Nephron progenitor cell (in vitro differentiated cells): Measurements from ENCODE around the gene DIS3L2.
"Not testable (repeated sequence)": the region's sequence is repeated elsewhere in the genome, so short reads cannot be mapped to it uniquely, and the experiment has no call there.

Source experiments
- DNase-seq: peaks from one replicate; pipeline ENCODE4 v3.0.0; 2021
- H3K27ac Mint-ChIP-seq: 2 replicates; pipeline ENCODE4 v1.8.0; 2021; ENCODE audit warnings: mild to moderate bottlenecking, moderate library complexity, mixed read lengths
- H3K27me3 Mint-ChIP-seq: 2 replicates; pipeline ENCODE4 v1.8.0; 2021; ENCODE audit warnings: mild to moderate bottlenecking, low read depth, mixed read lengths; ENCODE audit not compliant: poor library complexity
- H3K36me3 Mint-ChIP-seq: 2 replicates; pipeline ENCODE4 v1.8.0; 2021; ENCODE audit warnings: low read depth, mixed read lengths
- H3K4me1 Mint-ChIP-seq: 2 replicates; pipeline ENCODE4 v1.8.0; 2021; ENCODE audit warnings: mixed read lengths
- H3K4me3 Mint-ChIP-seq: 2 replicates; pipeline ENCODE4 v1.8.0; 2021; ENCODE audit warnings: mild to moderate bottlenecking, moderate library complexity, mixed read lengths
- H3K9me3 Mint-ChIP-seq: 2 replicates; pipeline ENCODE4 v1.8.0; 2021; ENCODE audit warnings: mild to moderate bottlenecking, moderate library complexity, mixed read lengths
- TF ChIP-seq, protein P1 (sequence below): fragments of 200-600 bp; sonication (generic); IDR thresholded peaks from 2 replicates; pipeline ENCODE4 v1.5.0; 2021; ENCODE audit warnings: antibody characterized with exemption

DIS3L2 gene

DNA sequence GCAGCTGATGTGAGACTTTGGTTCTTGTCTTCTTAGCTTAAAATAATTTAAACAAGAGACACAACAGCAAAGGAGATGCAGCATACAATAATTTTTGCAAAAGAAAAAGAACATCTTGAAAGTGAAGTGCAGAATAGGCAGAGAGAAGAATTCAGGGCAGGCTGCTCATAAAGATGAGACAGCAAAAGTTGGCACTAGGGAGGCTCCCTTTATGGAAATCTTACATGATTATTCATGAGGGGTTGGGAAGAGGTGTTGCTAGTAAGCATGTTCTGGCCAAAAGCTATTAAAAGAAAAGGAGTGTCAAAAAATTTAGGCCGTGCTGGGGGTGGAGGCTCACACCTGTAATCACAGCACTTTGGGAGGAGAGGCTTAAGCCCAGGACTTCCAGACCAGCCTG lies 412.8 kb downstream of the DIS3L2 start:
- no peak overlapping the region for H3K4me3 Mint-ChIP-seq

DNA sequence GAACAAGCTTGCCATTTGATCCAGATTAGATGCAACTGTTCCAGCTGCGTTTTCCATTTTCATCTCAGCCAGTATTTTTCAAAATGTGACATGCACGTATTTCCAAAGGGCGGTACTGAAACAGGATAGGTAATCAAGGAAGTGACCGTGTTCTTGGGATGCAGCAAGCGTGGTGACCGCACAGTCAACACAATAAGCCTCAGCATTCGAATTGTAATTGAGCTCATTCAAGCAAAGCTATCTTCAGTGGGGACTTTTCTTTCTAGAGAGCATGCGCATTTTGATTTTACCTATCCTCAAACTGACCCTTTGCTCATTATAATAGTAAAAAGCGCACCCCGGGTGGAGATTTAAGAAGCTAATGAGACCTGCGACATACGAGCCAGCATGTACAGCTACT lies 413.7 kb downstream of the DIS3L2 start:
- Mint-ChIP-seq H3K9me3 (no peaks in the 10 kb centered on the region), H3K36me3 (no peaks in the 10 kb centered on the region), H3K27ac (no peak overlapping the region), H3K4me3 (no peak overlapping the region), H3K4me1 (no peaks in the 10 kb centered on the region), H3K27me3 (peaks cover 24% of the 10 kb centered on the region)
- DNase-seq, result no peak
- TF ChIP-seq, protein P1, sequence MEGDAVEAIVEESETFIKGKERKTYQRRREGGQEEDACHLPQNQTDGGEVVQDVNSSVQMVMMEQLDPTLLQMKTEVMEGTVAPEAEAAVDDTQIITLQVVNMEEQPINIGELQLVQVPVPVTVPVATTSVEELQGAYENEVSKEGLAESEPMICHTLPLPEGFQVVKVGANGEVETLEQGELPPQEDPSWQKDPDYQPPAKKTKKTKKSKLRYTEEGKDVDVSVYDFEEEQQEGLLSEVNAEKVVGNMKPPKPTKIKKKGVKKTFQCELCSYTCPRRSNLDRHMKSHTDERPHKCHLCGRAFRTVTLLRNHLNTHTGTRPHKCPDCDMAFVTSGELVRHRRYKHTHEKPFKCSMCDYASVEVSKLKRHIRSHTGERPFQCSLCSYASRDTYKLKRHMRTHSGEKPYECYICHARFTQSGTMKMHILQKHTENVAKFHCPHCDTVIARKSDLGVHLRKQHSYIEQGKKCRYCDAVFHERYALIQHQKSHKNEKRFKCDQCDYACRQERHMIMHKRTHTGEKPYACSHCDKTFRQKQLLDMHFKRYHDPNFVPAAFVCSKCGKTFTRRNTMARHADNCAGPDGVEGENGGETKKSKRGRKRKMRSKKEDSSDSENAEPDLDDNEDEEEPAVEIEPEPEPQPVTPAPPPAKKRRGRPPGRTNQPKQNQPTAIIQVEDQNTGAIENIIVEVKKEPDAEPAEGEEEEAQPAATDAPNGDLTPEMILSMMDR, result no peak

More for the DNA sequence above, 412.8 kb downstream of the DIS3L2 start:
- peaks cover 25% of the 10 kb centered on the region for H3K27me3 Mint-ChIP-seq
- H3K4me1 Mint-ChIP-seq, result peaks cover under 1% of the 10 kb centered on the region
- TF ChIP-seq, protein P1, result no peak
- no peak for DNase-seq
- no peaks in the 10 kb centered on the region for H3K36me3 Mint-ChIP-seq
- no peaks in the 10 kb centered on the region for H3K9me3 Mint-ChIP-seq
- H3K27ac Mint-ChIP-seq, result no peak overlapping the region

DNA sequence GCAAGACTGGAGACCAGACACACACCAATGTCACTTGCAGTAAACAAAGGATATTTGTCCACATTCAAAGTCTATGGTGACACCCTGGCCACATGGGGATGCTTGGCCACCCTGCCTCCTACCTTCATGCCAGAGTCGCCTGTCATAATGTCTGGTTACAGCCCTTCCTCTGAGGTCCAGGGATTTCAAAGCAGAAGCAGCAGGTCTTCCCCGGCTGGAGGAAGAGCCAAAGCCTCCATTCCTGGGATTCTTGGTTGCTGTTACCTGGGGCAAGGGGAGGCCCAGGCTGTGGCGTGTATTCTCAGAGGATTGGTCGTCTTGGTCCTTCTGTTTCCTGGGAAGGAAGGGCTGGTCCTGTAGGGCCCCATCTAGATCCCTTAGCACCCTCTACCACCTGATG lies 414.7 kb downstream of the DIS3L2 start:
- peaks cover 20% of the 10 kb centered on the region for H3K27me3 Mint-ChIP-seq
- no peaks in the 10 kb centered on the region for H3K36me3 Mint-ChIP-seq
- no peak for DNase-seq
- no peaks in the 10 kb centered on the region for H3K4me1 Mint-ChIP-seq
- no peak overlapping the region for H3K27ac Mint-ChIP-seq
- H3K9me3 Mint-ChIP-seq, result no peaks in the 10 kb centered on the region
- H3K4me3 Mint-ChIP-seq, result no peak overlapping the region
- TF ChIP-seq, protein P1, result no peak

DNA sequence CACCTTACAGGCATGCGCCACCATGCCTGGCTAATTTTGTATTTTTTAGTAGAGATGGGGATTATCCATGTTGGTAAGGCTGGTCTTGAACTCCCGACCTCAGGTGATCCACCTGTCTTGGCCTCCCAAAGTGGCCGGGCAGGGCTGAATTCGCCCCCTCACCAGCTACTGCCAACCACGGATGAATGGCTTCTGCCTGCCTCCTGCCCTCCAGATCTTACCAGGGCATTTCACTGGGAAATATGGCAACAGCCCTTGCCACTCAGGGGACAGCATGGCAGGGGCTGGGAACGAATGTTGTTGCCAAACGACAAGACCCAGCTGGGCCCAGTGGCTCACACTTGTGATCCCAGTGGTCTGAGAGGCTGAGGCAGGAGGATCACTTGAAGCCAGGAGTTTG lies 415.2 kb downstream of the DIS3L2 start:
- Mint-ChIP-seq H3K9me3 (no peaks in the 10 kb centered on the region), H3K4me3 (no peak overlapping the region), H3K4me1 (no peaks in the 10 kb centered on the region), H3K27me3 (peaks cover 17% of the 10 kb centered on the region), H3K27ac (no peak overlapping the region), H3K36me3 (no peaks in the 10 kb centered on the region)
- DNase-seq, result no peak
- TF ChIP-seq, protein P1, result no peak

DNA sequence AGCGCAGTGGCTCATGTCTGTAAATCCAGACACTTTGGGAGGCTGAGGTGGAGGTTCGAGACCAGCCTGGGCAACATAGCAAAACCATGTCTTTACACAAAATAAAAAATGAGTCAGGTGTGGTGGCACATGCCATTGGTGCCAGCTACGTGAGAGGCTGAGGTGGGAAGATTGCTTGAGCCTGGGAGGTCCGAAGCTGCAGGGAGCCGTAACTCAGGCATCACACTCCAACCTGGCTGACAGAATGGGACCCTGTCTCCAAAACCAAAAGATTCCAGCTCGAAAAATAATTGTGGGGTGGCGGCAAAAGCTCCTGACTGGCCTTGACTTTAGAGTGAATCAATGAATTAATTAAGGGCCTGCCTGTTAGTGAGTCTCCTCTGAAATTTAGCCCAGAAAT lies 415.8 kb downstream of the DIS3L2 start:
- Mint-ChIP-seq H3K4me1 (no peaks in the 10 kb centered on the region), H3K4me3 (no peak overlapping the region), H3K36me3 (no peaks in the 10 kb centered on the region), H3K27ac (no peak overlapping the region), H3K27me3 (peaks cover 21% of the 10 kb centered on the region), H3K9me3 (no peaks in the 10 kb centered on the region)
- TF ChIP-seq, protein P1, result no peak
- DNase-seq, result no peak

DNA sequence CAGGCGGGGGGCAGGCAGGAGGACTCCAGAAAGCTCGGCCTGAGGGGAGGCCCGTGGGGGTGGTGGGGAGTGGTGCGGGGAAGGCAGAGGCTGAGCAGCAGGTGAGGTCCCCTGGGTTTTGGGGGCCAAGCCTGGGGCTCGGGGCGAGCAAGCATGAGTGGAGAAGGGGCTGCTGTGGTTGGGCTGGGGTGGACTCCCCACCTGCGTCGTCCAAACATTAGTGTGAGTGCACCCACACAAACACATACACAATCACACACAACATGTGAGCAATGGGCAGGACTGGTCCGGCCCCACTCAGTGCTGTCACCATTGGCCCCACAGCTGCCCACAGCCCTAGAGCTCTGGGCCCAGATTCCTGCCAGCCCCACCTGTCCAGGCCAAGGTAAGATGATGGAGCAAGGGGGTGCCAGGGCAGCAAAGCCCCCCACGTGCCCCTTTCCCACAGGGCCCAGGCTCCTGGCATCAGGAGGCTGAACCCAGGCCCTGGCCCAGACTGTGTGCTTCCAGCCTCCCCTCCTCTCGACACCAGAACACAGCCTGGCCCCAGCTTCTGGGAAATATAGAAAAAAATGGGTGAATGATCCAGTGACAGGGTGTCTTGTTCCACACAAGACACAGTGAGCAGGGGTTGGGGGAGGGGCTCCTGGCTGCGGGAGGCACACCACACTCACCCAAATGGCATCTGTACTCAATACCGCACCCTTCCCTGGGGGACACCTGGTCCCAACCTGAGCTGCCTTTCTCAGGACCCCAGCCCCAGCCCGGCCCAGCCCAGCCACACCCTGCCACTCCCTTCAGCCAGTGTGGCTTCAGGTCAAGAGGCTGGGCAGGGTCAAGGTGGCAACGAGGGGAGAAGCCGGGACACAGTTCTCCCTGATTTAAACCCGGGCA lies 416.6 kb downstream of the DIS3L2 start:
- no peak for DNase-seq
- Mint-ChIP-seq H3K27me3 (peaks cover 29% of the 10 kb centered on the region), H3K36me3 (no peaks in the 10 kb centered on the region)

DNA sequence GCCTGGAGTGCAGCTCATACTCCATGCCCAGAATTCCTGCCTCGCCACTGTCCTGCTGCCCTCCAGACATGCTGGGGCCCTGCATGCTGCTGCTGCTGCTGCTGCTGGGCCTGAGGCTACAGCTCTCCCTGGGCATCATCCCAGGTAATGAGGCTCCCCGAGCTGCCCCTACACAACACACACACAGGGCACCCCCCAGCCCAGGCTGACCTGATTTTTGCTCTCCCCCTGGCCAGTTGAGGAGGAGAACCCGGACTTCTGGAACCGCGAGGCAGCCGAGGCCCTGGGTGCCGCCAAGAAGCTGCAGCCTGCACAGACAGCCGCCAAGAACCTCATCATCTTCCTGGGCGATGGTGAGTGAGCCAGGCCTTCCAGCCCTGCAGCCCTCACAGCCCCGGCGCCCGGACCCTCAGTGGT lies 417.2 kb downstream of the DIS3L2 start, which contains the start of gene ALPP:
ALPP (plus strand) TSS at position 17 of the 417 bp plus-strand sequence; CDS start at position 69, 52 bp downstream.
- H3K36me3 Mint-ChIP-seq, H3K4me3 Mint-ChIP-seq, H3K4me1 Mint-ChIP-seq, DNase-seq, H3K9me3 Mint-ChIP-seq, H3K27ac Mint-ChIP-seq: not testable (repeated sequence)
- H3K27me3 Mint-ChIP-seq, result peaks cover 36% of the 10 kb centered on the region

More for the DNA sequence above, 416.6 kb downstream of the DIS3L2 start:
- H3K9me3 Mint-ChIP-seq, result no peaks in the 10 kb centered on the region
- TF ChIP-seq, protein P1, result no peak
- H3K27ac Mint-ChIP-seq, result no peak overlapping the region
- H3K4me3 Mint-ChIP-seq, result no peak overlapping the region
- H3K4me1 Mint-ChIP-seq, result no peaks in the 10 kb centered on the region
